GM08714 (cell line): Measurements from ENCODE around the gene ARFIP2.

Source experiments
- H3K4me3 ChIP-seq: fragments of 200-500 bp; sonication (Bioruptor generic); 2 replicates; pipeline ENCODE4 v1.5.1; 2014; ENCODE audit warnings: mild to moderate bottlenecking, low read length, inconsistent platforms
- ZNF274 ChIP-seq: IDR thresholded peaks from 2 replicates; pipeline ENCODE4 v1.6.1; 2012; ENCODE audit warnings: mild to moderate bottlenecking, low read depth, low read length

The ARFIP2 gene

DNA sequence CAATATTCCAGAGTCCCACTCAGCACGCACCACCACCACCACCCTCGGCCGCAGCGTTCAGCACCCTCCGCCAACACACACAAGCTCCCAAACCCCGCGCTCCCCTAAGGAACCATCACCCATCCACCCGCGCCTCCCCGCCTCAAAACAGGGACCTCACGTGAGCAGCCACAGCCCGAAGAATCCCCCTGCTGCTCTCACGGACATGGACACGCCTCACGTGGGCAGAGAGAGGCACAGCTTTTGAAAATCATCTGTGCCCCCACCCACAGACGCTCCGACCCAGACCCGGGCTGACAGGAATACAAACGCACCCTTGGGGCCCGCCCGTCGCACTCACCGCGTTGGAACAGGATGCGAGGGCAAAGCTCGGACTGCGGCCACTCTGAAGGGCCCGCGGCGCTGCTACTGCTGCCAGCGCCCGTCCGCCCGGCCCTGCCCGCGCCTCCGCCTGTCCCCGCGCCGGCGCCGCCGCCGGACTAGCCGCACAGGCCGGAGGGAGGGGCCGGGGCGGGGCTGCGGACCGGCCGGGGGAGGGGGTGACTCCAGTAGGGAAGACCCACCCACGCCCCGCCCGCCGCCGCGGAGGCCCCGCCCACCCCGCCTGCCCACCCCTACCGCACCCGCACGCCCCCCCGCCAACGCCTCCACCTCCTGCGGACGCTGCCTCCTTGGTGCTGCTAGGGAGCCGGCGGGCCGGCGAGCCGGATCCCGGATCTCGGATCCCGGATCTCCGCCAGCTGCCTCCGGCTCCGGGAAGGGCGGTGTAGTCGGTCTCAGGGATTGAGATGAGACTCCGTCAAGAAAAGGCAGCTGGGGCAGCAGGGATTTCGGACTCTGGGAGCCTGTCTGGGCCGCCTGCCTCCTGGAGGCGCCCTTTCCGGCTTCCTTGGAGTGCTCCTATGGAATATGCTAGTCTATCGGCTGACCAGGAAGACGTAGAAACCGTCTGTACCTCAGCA is 7.4 kb downstream of the ARFIP2 start, which contains the start of gene TRIM3:
TSS of gene TRIM3 (minus strand) at position 491 of the 962 bp plus-strand sequence. CDS start 8,246 bp downstream, outside the sequence.
- TF ChIP-seq ZNF274, result no peak
- peak within 1 kb of the TSS; percentile 66 for H3K4me3 ChIP-seq

DNA sequence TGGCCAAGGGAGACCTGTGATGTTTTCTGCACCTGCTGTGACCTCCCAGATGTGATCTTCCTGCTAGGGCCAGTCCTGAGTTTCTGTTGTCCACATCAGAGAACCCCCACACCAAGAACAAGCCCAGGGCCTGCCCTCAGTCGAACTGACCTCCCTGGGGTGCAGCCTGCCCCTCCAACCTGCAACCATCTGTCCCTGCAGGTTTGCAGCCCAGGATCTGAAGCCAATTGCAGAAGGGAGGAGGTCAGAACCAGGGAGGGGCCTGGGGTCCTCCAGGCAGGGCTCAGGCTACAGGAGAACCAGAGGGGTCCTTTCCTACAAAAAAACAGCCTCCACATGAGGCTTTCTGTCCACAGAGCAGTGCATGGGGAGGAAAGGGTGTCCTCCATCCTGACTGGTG is 8.2 kb downstream of the ARFIP2 start:
- no peak for TF ChIP-seq ZNF274
- peak overlapping the region; percentile 24; the same call in 1 of the 2 replicates for H3K4me3 ChIP-seq

DNA sequence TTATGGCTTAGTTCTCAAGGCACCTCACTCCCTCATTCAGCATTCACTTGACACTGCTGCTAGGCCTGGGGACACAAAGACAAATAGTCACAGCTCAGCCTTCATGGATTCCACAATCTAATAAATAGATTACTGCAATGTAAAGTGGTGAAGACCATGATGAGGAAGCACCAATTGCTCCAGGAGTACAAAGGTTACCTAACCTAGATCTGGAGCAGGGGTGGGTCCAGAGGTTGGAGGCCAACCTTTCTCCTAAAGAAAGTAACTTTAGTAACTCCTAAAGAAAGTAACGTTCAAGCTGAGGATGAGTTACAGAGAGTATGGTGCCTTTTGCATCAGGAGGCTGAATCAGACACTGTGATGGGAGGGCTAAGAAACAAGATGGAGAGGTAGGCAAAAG is 11.5 kb downstream of the ARFIP2 start:
- TF ChIP-seq ZNF274, result no peak
- no peak overlapping the region for H3K4me3 ChIP-seq

DNA sequence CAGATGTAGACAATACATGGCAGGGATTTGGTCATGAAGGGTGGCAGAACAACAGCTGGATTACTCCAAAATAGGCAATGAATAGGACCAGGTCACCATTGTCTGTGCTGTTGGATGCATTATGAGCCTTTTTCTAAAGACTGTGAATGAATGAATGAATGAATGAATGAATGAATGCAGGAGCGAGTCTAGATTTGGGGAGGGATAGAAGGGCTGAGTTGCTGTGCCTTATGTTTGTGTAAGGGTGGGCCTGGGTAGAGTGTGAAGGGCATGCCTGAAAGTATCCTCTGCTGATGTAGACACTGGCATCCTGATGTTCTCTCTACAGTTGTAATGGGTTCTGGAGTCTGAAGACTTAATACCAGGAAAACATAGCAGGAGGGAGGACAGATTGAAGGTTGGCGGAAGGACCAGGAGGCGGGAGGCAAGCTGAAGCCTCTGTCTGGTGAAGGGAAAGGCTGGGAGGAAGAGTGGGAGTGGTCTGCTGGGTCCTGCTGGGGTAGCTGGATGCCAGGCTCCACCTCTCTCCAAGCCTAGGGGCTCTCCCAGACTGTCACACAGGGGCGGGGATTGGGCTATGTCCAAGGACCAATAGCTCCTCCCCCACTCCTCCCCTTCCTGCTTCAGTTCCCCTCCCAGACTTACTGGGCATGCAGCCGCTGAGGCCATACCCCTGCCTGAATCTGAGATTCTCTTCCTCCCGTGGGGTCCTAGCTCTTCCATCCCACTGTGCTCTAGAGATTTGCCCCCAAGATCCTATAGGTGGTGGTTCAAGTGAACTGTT is 12.2 kb downstream of the ARFIP2 start:
- H3K4me3 ChIP-seq, result no peak overlapping the region
- TF ChIP-seq ZNF274, result no peak

DNA sequence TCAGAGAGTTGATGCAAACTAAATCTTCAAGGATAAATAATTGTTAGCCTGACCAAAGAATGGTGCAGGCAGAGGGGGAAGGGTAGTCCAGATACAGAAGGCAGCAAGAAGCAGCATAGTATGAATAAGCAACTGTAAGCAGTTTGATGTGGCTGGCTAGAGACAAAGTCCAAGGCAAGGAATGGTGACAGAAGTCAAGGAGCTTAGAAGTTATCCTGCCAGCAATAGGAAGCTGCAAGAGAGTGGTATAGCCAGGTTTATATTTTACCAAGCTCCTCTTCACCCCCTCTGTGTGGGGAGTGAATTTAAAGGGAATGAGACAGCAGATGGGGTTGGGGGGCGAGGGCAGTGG is 22.1 kb downstream of the ARFIP2 start:
- TF ChIP-seq ZNF274, result no peak
- no peak overlapping the region for H3K4me3 ChIP-seq

DNA sequence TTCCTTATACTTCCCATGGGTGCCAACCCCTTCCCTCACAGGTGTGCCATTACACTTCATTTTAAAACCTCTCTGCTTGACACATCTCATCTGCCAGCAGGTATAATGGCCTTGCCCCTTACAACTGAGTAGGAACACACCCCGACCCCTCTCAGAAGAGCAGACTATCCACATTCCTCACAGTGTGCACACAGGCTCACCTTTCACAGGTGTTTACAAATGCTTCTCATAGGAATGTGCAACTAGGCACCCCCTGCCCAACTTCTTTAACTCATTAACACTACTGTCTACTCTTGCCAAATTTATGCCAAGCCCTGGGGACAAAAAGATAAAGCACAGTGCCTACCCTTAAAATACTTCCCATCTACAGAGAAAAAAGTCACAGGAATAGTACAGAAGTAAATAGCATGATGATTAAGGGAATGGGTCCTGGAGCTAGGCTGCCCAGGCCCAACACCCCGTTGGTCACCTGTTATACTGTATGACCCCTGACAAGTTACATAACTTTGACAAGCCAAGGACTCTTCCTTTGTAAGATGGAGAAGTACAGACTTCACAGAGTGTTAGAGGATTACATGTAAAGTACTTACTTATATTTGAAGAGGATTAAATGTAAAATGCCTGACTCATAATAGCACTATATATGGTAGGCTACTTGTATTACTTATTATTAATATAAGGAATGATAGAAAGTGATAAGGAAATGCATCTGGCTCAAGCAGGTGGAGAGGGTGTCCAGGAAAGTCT is 22.6 kb downstream of the ARFIP2 start:
- no peak overlapping the region for H3K4me3 ChIP-seq
- no peak for TF ChIP-seq ZNF274

DNA sequence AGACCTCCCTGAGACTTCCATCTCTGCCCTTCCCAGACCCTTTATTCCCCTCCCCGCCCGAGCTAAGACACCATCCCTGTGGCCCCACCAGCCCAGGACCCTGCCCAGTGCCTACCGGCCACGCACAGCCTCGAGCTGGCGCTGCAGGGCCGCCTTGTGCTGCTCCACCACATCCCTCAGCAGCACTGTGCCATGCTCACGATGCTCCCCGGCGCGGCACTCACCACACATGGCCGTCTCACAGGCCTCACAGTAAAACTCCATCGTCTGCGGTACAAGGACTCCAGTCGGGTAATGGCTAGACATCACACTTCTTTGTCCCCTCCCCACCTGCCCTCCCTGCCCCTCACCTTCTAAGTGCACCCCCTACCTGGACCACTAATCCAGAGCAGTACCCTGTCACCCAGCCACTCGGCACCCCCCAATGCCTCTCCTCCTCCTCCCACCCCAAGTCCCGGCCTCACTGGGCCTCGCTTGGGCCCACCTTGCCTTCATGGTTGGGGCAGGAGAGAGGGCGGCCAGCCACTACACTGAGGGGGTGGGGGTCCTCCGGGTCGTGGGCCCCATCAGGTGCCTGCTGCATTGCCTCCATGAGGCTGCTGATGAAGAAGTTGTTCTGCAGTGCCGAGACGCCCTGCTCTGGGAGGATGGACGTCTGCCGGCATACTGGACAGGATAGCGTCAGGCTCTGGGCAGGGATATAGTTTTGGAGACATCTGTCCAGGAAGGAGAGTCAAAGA is 23.4 kb downstream of the ARFIP2 start:
- TF ChIP-seq ZNF274, result no peak
- no peak overlapping the region for H3K4me3 ChIP-seq

DNA sequence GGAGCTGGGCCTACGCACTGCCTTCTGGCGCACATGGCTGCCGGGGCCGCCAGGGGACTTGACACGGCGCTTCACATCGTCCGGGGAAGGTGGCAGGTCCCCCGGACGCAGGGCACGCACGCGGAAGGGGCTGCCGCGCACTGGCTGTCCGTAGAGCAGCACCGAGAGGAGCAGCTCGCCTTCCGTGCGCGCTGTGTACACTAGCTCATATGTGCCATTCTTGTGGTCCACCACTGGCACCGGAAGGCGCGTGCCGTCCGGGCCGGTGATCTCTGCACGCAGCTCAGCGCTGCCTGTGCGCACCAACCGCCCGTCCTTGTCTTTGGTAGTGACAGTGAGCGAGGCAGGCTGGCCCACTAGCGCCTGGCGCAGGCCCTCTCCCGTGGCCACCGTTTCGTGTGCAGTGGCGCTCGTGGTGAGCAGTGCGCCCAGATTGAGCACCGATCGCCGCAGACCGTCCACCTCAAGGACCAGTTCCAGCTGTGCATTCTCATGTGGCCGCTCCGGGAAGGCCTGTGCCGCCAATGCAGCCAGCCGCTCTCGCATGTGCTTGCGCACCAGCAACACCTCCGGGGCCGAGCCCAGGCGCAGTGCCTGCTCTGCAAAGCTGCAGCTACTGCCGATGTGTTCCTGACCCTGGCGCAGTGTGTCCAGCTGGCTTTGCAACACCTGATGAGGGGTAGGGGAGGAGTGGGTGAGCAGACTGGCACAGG is 24.6 kb downstream of the ARFIP2 start:
- TF ChIP-seq ZNF274, result no peak
- no peak overlapping the region for H3K4me3 ChIP-seq

DNA sequence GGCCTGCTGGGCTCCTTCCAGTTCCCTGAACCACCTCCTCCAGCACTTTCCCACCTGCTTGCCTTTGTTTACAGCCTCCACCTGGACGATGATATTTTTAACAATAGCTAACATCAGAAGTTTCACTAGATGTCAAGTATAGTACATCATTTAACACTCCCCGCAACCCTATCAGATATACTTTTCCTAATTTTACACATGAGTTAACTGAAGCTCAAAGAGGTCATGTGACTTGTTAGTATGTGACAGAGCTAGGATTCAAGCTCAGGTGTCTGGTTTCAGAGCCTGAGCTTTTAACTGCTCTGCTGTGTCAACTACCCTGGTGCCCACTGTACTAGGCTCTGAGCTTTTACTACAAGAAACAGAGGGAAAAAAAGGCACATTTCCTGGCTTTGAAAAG is 26.1 kb downstream of the ARFIP2 start:
- TF ChIP-seq ZNF274, result no peak
- H3K4me3 ChIP-seq, result no peak overlapping the region

DNA sequence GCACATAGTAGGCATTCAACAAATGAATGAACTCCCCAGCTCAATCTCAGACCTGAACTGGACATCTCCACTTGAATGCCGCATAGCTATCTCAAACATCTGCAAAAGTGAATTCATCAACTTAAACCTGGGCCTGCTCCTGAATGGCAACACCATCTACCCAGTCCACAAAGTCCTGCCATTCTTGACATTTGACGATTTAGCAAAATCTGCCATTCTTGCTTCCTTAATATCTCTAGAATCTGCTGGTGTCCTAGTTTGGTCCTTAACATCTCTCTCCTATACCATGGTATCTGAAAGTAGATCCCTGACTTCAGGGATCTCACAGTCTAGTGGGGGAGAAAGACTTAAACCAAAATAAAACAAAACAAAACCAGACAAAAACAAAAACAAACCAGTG is 28.0 kb downstream of the ARFIP2 start:
- no peak for TF ChIP-seq ZNF274
- no peak overlapping the region for H3K4me3 ChIP-seq

DNA sequence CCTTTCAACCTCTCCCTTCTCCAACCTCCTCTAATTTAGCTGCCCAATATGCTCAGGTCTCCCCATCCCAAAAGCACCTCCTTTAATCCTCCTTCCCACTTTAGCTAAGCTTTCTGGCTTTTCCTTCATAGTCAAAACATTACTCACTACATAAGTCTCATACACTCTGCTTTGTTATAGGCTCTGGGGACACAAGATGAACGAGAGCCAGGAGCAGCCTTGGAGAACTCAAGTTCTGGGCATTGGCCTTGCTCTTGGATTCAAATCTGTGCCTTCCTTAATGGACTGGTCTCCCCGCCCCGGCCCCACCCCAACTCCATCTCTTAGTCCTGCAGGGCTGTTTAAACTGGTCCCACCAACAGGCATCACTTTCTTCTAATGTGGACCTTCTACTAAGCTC is 28.9 kb downstream of the ARFIP2 start:
- no peak for TF ChIP-seq ZNF274
- no peak overlapping the region for H3K4me3 ChIP-seq

DNA sequence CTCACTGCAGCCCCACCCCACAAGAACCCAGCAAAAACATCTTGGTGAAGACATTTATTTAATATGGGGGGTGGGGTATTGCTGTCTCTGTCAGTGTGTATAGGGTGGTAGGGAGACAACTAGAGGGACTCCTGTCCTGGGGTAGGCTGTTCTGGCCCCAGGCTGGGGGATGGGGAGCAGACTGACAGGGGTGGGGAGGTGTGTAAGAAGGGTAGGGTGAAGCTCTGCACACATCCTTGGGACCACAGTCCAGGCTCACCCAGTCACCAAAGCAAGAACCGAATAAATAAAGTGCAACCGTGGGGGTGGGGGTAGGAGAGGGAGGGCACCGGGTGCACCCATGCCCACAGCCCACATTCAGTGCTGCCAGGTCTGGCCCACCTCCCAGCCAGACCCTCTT is 32.6 kb downstream of the ARFIP2 start:
- TF ChIP-seq ZNF274, result no peak
- no peak overlapping the region for H3K4me3 ChIP-seq

DNA sequence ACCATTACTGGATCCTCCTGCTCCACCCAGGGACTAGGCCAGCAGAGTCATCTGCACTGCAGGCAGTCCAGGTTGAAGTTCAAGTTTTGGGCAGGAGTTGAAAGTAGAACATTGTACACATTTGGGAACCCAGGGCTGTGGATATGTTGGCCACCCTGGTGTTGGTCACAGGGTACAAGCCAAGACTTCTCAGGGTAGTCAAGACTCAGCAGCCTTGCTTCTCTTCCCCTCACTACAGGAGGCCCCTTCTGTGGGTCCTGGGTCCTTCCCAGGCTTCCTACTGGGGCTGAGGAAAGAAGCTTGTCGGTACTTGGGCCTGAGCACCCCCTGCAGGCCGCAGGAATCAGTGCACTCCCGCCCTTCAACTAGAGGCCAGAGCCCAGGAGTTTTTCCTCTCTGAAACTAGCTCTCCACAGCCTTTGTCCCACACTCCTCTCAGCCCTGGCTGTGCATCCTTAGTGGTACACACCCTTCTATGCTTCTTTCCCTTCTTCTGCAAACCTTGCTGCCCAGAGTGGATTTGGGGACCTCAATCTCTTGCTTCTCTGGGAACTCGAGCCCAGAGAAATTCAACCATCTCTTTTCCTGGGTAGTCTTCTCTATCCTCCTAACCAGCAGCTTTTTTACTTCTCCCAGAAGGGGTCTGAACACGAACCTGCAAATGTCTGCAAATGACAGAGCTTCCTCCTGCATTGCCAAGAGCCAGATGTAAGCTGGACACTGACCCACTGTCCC is 37.7 kb downstream of the ARFIP2 start:
- TF ChIP-seq ZNF274, result no peak
- H3K4me3 ChIP-seq, result no peak overlapping the region
